Astrocyte (in vitro differentiated cells and primary cell): Measurements from ENCODE around the gene SLCO2A1.

Experiments used
- EZH2 ChIP-seq: IDR thresholded peaks from 2 replicates; pipeline ENCODE4 v1.6.1; 2012; ENCODE audit warnings: mild to moderate bottlenecking, low read length, inconsistent platforms; ENCODE audit not compliant: insufficient read depth
- TF ChIP-seq, protein P1 (sequence below): IDR thresholded peaks from 2 replicates; pipeline ENCODE4 v1.5.1; 2011; ENCODE audit warnings: low read depth, mild to moderate bottlenecking, inconsistent platforms, low read length, moderate library complexity; ENCODE audit not compliant: insufficient read depth

DNA sequence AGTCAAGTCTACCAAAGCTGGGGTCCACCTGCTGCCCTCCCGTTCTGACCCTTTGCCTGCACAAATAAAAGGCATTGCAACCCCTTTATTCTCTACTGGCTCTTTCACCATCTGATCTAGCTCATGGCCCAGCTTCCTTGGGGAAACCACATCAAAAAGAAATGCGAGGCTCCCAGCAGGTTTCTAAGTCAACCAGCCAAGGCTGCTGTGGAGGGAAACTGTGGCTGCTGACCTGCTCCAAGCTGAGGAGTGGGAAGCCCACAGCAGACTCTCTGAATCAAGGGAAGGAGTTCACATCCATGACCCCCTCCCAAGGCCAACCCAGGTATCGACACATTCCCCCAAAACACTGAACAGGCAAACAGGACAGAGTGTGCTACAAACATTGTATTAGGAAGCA lies 25.2 kb upstream of the SLCO2A1 start:
- TF ChIP-seq, protein P1, sequence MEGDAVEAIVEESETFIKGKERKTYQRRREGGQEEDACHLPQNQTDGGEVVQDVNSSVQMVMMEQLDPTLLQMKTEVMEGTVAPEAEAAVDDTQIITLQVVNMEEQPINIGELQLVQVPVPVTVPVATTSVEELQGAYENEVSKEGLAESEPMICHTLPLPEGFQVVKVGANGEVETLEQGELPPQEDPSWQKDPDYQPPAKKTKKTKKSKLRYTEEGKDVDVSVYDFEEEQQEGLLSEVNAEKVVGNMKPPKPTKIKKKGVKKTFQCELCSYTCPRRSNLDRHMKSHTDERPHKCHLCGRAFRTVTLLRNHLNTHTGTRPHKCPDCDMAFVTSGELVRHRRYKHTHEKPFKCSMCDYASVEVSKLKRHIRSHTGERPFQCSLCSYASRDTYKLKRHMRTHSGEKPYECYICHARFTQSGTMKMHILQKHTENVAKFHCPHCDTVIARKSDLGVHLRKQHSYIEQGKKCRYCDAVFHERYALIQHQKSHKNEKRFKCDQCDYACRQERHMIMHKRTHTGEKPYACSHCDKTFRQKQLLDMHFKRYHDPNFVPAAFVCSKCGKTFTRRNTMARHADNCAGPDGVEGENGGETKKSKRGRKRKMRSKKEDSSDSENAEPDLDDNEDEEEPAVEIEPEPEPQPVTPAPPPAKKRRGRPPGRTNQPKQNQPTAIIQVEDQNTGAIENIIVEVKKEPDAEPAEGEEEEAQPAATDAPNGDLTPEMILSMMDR: no peak
- TF ChIP-seq EZH2: no peak
